Measurements from ENCODE around the gene P2RY2.

GRCh38 chr11:73198677-73199076 is 19.4 kb upstream of the P2RY2 start:
- no peak for TF ChIP-seq CTCF (IDR thresholded peaks at IDR 0.05; ENCODE audit: low read depth, low read length, poor library complexity, severe bottlenecking)
- TF ChIP-seq EZH2phosphoT487 (IDR thresholded peaks at IDR 0.05; ENCODE audit: borderline replicate concordance, low read length), result no peak

All from DOHH2 (cell line).